HG03520 (cell line): Measurements from ENCODE around the gene MESP2.
"Not testable (repeated sequence)": the region's sequence is repeated elsewhere in the genome, so short reads cannot be mapped to it uniquely, and the experiment has no call there.

Experiments
- ATAC-seq: cut with Tn5 transposase; IDR thresholded peaks from one replicate; pipeline ENCODE4 v1.9.1; 2021; ENCODE audit warnings: mild to moderate bottlenecking, moderate library complexity; ENCODE audit not compliant: unreplicated experiment

MESP2 gene

DNA sequence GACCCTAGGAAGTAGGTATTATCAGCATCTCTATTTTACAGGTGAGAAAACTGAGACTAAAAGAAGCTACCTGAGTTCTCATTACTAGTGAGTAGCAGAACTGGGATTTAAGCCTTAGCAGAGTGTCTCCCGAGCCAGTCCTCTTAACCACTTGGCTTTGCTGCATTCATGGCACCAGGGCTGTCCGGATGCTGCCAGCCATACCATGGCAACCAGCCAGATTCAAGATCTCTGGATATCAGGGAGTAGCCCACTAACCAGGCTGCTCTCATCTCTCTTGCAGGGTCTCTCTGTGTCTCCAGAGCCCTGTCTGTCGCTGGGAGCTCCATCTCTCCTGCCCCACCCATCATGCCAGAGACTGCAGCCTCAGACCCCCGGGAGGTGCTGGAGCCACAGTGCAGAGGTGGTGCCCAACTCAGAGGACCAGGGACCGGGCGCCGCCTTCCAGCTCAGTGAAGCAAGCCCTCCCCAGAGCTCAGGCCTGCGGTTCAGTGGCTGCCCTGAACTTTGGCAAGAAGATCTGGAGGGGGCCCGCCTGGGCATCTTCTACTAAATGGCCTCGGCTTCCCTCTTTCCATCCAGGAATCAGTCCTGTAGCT is 1.7 kb downstream of the MESP2 start:
- ATAC-seq, result no peak

DNA sequence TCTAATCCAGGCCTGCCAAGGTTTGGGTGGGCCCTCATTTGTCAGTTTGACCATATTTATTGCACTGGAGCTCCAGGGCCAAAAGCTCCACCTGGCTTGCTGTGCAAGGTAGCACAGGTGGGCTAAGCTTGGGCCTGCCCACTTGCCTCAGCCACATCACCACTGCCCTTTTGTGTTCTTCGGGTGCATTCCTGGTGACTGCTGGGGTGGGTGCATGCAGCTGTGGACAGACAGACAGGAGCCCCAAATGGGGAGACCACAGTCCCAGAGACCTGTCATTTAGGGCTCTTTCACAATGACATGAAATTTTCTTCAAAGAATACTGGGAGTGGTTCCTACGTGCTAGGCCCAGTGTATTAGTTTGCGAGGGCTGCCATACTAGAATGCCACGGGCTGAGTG is 2.7 kb downstream of the MESP2 start:
- ATAC-seq, result no peak

DNA sequence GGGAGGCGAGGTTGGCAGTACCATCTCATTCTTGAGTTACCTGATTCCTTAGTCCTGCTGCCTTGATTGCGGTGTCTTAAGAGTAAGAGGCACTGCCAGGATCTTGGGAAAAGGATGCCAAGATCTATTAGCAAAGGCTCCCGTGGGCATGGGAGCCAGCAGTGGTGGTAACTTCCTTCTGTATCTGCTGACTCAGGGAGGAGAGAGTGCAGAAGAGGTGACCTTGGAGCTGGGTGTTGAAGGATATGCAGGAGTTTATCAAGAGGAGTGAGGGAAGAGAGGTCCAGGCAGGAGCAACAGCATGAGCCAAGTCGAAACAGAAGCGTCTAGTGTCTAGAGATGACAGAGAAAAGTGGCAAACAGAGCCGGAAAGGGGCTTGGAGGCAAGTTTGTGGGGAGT is 4.5 kb downstream of the MESP2 start:
- no peak for ATAC-seq

- no peak for ATAC-seq
These were observed 4.9 kb downstream of the MESP2 start for GRCh38 chr15:89781055-89781454.

- ATAC-seq, result no peak
These were observed 5.9 kb downstream of the MESP2 start for GRCh38 chr15:89781891-89782618.

- ATAC-seq, result not testable (repeated sequence)
These were observed 6.5 kb downstream of the MESP2 start for GRCh38 chr15:89782619-89782950.

DNA sequence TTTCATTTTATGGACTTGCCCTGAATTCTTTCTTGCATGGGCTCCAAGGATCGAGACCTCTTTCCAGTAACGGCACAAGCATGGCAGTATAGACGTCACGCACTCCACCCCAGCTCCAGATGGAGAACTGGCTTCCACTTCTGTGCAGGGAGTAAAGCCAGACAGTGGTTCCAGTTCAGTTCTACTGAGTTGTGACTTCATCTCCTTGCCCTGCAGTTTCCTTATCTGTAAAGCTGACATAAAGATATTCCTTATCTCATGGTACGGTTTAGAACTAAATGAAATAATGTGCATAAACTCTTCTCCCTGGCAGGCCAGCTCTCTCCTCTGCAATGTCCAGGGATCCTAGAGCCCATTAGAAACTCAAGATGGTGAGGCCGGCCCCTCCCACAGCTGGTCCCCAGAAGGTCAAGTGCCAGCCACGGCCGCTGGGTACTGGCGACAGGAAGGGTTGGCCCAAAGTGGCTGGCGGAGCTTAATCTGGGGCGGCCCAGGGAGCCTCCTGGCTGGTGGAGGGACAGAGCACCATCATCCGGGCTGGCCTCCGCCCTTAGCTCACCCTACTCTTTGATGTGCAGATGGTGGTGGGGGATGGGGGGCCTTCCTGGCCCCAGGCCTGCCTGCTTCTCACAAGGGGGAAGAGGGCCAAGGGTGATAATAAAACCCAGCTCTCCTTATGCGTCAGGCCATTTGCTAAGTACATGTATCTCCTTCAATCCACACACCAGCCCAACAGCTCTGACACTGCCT is 7.2 kb downstream of the MESP2 start:
- no peak for ATAC-seq

DNA sequence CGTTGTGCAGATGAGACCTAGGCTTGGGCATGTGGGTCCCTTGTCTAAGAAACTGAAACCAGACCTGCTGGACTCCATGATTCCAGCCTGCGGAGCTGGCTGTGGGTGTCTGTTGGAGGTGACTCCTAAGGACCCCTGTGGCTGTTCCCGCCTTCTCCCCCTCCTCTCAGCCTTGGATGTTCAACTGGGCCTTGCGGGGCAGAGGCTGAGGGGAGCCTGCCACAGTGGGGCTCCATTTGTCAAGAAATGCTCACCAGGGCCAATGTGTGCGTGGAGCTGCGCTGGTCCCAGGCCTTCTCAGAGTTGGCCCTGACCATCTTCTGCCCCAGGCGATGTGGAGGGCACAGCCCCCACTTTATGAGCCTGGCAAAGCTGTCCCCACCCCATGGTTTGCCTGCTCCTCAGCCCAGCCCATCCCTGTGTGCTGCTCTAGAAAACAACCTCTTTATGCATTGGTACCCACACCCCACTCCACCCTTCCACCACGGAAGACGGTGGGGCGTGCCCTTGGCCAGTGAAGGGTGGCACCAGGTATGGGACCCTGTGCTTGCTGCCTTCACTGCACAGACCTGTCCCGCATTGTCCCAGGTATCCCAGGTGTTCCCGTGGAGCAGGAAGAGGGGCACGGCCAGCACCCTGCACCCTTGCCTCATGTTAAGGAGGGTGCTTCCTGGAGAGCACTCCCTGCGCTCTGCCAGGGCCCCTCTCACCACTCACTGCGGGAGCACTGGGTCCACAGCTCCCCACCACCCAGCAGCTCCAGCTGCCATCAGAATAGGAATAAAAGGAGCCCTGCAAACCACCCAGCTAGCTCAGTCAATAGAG is 7.9 kb downstream of the MESP2 start:
- no peak for ATAC-seq

- no peak for ATAC-seq
These were observed 8.5 kb downstream of the MESP2 start for GRCh38 chr15:89784686-89784960.

DNA sequence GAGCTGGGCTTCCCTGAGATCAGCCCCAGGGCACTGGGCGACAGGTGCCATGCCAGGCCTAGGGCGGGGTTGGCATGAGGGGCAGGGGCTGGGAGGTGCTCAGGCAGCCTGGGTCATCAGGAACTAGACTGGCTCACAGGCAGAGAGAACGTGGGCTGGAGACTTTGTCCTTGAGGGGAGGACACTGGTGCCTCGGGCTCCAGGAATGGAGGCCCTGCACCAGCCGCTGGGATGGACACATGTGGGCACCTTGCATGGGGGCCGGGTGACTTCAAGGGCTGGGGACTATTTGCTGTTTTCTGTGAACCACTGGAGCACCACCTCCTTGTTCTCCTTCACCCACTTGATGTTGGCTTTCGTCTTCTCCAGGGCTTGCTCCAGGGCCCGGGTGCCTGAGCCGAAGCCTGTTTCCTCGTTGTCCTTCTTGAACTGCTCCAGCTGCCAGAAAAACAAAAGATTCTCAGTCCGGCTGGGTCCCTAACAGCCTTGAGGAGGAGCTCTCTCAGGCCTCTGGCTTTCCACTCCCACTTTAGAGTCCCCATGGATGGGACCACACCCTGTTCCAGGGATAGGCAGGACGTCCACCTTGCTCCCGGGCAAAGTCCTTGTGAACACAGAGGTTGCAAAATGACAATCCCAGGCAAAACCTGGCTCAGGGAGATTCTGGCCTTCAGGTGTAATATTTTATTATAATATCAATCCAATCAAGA is 9.1 kb downstream of the MESP2 start:
- no peak for ATAC-seq

DNA sequence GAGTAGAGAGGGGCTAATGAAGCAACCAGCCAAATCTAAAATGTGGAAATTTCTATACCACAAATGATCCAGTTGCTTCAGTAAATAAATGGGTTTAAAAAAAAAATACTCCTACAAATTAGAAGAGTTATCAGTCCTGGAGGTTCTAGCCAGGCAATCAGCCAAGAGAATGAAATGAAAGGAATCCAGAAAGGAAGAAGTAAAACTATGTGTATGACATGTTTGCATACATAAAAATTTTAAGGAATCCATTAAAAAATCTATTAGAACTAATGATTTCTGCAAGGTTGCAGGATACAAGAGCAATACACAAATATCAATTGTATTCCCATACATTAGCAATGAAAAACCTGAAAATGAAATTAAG is 9.6 kb downstream of the MESP2 start:
- ATAC-seq, result no peak

- no peak for ATAC-seq
These were observed 11.8 kb downstream of the MESP2 start for GRCh38 chr15:89787944-89788343.

GRCh38 chr15:89788585-89788984 is 12.5 kb downstream of the MESP2 start:
- not testable (repeated sequence) for ATAC-seq

- ATAC-seq, result no peak
These were observed 14.1 kb downstream of the MESP2 start for GRCh38 chr15:89790206-89790605.

GRCh38 chr15:89790661-89791060 is 14.5 kb downstream of the MESP2 start:
- no peak for ATAC-seq

DNA sequence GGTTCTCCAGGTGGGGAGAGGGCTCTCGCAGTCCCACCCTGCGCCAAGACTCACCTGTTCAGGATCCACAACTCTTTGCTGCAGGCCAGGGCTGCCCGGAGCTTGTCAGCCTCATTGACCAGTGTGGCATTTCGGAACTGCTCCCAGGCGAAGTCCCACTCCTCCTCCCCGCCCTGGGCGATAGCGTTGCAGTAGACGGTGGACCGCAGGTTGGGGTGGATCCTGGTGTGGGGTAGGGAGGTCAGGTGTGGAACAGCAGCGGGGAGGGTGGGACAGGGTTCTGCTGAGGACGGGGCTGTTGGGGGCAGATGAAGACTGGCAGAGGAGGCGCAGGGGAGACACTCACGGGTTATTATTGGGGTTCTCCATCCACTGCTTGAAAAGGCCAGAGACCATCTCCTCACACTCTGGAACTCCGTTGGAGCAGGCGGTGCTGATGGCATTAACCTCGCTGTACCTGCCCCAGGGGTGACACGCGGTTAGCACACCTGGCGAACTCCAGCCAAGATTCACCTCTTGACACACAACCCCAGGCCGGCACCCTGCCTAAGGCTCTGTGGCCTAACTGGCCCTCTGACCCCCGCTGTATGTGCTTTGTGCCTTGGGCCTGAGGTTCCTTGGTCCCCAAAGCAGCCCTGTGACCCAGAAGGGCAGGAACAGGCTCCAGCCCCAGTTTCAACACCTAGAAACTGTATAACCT is 16.1 kb downstream of the MESP2 start:
- no peak for ATAC-seq

DNA sequence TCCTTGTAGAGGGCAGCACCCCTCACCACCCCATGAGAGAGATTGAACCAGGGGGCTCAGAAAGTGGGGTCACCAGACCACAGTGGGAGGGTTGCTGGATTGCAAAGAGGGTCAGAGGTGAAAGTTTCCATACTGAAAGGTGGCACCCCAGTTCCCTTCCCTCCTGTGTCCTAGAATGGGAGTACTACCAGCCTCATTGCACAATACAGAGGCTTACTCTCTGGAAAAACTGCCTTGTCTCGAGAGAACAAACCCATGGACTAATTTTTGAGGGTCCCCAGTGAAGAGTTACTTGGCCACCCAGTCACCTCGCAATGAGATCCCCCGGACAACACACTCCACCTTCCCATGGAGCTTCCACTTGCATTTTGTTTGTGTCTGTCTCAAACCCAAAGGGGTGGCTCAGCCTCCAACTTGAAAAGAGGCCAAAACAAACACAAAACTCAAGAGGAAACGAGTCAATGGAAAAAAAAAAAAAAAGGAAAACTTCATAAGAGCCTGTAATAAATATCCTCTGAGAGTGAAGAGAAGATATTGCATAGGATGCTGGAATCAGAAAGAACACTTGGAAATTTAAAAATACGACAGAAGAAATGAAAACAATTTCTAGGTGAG is 18.6 kb downstream of the MESP2 start:
- ATAC-seq, result no peak

DNA sequence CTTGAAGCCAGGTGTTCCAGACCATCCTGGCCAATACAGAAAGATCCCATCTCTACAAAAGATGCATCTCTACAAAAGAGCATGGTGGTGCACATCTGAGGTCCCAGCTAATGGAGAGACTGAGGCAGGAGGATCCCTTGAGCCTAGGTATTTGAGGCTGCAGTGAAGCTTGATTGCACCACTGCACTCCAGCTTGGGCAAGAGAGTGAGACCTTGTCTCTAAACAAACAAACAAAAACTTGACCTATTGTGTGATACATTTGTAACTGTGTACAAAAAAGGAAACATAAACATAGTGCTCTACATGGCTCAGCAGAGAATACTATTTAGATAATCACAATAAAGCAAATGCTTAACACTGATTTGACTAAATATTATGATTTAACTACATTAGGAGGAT is 19.9 kb downstream of the MESP2 start:
- no peak for ATAC-seq

DNA sequence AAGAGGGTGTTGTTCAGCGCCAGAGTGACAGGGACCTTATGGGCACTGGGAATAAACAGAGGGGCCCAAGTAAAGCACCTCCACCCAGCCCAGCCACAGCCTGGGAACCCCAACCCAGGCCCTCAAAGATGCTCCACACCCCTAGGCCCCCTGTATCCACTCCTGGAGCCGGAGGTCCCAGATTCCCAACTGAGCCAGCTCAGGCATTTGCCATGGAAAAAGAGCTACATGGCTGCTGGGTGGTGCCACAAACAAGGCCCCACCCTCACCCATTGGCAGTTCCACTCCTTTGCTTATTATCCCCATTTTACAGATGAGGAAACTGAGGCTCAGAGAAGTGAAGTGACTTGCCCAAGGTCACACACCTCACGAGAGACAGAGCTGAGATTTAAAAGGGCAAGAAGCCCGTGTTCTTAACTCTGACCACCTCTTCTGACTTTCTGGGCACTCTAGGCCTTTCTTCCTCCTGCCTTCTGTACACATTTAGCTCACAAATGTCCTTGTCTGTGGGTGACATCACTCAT is 21.6 kb downstream of the MESP2 start:
- ATAC-seq, result no peak
